Posterior cingulate gyrus (tissue), 11 donors: Measurements from ENCODE around the gene DVL2.
A peak's percentile ranks its signal among the peaks of the same experiment; 100 is the strongest.

ENCODE experiments used
- DNase-seq, 10 donors: peaks; one replicate each; pipeline versions ENCODE4 v3.0.0 to v3.0.0-alpha.2; 2020 to 2021; ENCODE audit warnings: mixed read lengths in 3 of 10
- intact Hi-C: fragments of 100-400 bp; cut with DNase I; formaldehyde crosslinking; loops from one replicate; pipeline ENCODE4 v1.15.1; 2023

Gene DVL2

GRCh38 chr17:7222093-7222971, 12.0 kb downstream of the DVL2 start:
- DNase-seq, result peak in 2 of 10 donors; percentile 20 to 70

GRCh38 chr17:7221278-7222092, 12.8 kb downstream of the DVL2 start:
- intact Hi-C loops, result no loop called here
- peak in 2 of 10 donors; percentile 16 to 64 for DNase-seq

More at GRCh38 chr17:7222093-7222971, 12.0 kb downstream of the DVL2 start:
- intact Hi-C loops, result no loop called here

- DNase-seq, result peak in 4 of 10 donors; percentile 43 to 93 (median 58)
Measured at GRCh38 chr17:7220593-7221277, 13.6 kb downstream of the DVL2 start.

GRCh38 chr17:7219812-7220592, 14.3 kb downstream of the DVL2 start, which contains the start of the genes ACADVL and DLG4:
Gene ACADVL, plus strand, starts transcription at chr17:7219938. Its CDS starts 47 bp downstream, at chr17:7219985.
Gene DLG4, minus strand, starts transcription at chr17:7219836.
- peak; percentile 87 to 99 (median 91) for DNase-seq
- intact Hi-C loops, result no loop called here

More at GRCh38 chr17:7220593-7221277, 13.6 kb downstream of the DVL2 start:
- intact Hi-C loops, result no loop called here

GRCh38 chr17:7219229-7219811, 15.0 kb downstream of the DVL2 start:
- peak in 1 of 10 donors; percentile 0 for DNase-seq
- intact Hi-C loops, result no loop called here

GRCh38 chr17:7218758-7219157, 15.6 kb downstream of the DVL2 start:
- intact Hi-C loops, result no loop called here
- DNase-seq, result peak in 1 of 10 donors; percentile 13

- intact Hi-C loops, result no loop called here
- DNase-seq, result peak in 2 of 10 donors; percentile 22 to 74
Measured at GRCh38 chr17:7218166-7218565, 16.2 kb downstream of the DVL2 start.

GRCh38 chr17:7217113-7217987, 17.0 kb downstream of the DVL2 start:
- peak in 5 of 10 donors; percentile 57 to 90 (median 67) for DNase-seq

GRCh38 chr17:7216242-7217112, 17.8 kb downstream of the DVL2 start:
- intact Hi-C loops, result no loop called here
- DNase-seq, result peak in 1 of 10 donors; percentile 13

More at GRCh38 chr17:7217113-7217987, 17.0 kb downstream of the DVL2 start:
- intact Hi-C loops, result no loop called here

- DNase-seq, result no peak
- intact Hi-C loops, result no loop called here
Measured at GRCh38 chr17:7215652-7216180, 18.6 kb downstream of the DVL2 start.

- no peak for DNase-seq
- intact Hi-C loops, result no loop called here
Measured at GRCh38 chr17:7215136-7215638, 19.1 kb downstream of the DVL2 start.

- intact Hi-C loops, result no loop called here
- DNase-seq, result peak; percentile 91 to 100 (median 98)
Measured at GRCh38 chr17:7214300-7215135, 19.8 kb downstream of the DVL2 start.

- intact Hi-C loops, result no loop called here
Measured at GRCh38 chr17:7213895-7214299, 20.4 kb downstream of the DVL2 start.

GRCh38 chr17:7211491-7212273, 22.6 kb downstream of the DVL2 start:
- DNase-seq, result no peak
- intact Hi-C loops, result no loop called here

More at GRCh38 chr17:7213895-7214299, 20.4 kb downstream of the DVL2 start:
- DNase-seq, result peak; percentile 42 to 96 (median 76)
